Peyer's patch (tissue), 4 donors: ENCODE measurements around the gene CA7.

Source experiments
- CTCF ChIP-seq, 6 experiments: fragments of 450-650 bp in 4 of 6; fragments of 200-600 bp in 2 of 6; sonication (generic) in 1 of 6; IDR thresholded peaks; one replicate each; pipeline ENCODE4 v1.5.1; 2017 to 2019; ENCODE audit warnings: antibody characterized with exemption in 6 of 6, mild to moderate bottlenecking in 3 of 6, moderate library complexity in 1 of 6
- POLR2A ChIP-seq, 2 donors: fragments of 450-650 bp; IDR thresholded peaks; one replicate each; pipeline ENCODE4 v1.5.1; 2017; ENCODE audit warnings: antibody characterized with exemption in 2 of 2, mild to moderate bottlenecking in 2 of 2, moderate library complexity in 2 of 2

GRCh38 chr16:66878067-66878466, 33.9 kb downstream of the CA7 start:
- TF ChIP-seq CTCF (IDR thresholded peaks at IDR 0.05) (peak in 1 of 6 experiments; percentile 2), POLR2A (IDR thresholded peaks at IDR 0.05) (no peak)
